ENCODE results near the gene CYB561.

CYB561 gene

DNA sequence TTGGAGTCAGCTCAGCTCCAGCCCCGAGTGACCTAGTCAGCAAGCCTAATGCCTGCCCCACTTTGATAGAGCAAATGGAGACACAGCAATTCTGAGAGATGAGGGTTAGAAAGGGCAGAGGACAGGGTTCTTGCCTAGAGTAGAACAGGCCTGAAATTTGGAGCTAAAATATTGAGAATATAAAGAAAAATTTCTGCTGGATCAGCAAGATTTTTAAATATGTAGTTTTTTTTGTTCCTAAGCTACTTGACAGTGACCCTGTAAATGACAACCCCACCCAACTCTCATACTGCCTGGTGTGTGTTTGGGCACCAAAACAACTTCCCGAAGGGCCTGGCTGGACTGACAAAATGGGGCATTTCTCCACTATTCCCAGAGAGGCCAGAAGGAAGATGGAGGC is 26.7 kb downstream of the CYB561 start:
- H3K4me1 ChIP-seq (ENCODE audit: insufficient read depth, low read length): peaks cover 5% of the 10 kb centered on the region; the same call in 1 of the 2 replicates
- H3K36me3 ChIP-seq (ENCODE audit: insufficient read depth, low read length): 0 out of 2 replicates have a peak, but pooled peaks cover 3% of the 10 kb centered on the region
- H3K9ac ChIP-seq (ENCODE audit: low read depth, low read length): no peak overlapping the region
- WGBS: 91% methylated on average over 2 of the region's 2 CpGs
- H3K4me3 ChIP-seq (ENCODE audit: low read length): no peak overlapping the region
- H3K27ac ChIP-seq (ENCODE audit: low read depth, low read length): no peak overlapping the region
- H3K27me3 ChIP-seq (ENCODE audit: insufficient read depth, low read length): no peaks in the 10 kb centered on the region
- no peaks in the 10 kb centered on the region for H3K9me3 ChIP-seq (ENCODE audit: insufficient read depth, low read depth, low read length)

DNA sequence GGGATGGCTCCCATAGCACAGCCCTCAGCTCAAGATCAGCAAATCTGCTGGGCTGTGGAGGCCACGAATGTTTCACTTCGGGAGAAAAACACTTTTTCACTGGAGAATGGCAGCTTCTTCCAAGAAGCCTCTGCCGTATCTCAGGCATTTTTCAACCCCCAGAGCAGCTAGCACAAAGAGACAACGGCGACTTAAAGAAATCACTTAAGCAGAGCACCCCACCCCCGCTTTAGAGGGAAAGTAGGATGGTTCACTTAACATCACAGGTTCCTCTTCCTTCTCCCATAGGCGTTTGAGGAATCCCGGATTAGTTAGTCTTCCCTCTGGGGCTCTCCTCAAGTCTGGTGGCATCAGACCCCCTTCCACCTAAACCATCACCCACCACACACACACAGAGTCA is 27.6 kb downstream of the CYB561 start:
- H3K36me3 ChIP-seq (ENCODE audit: insufficient read depth, low read length): peaks cover 5% of the 10 kb centered on the region; the same call in 1 of the 2 replicates
- H3K9me3 ChIP-seq (ENCODE audit: insufficient read depth, low read depth, low read length): no peaks in the 10 kb centered on the region
- H3K4me3 ChIP-seq (ENCODE audit: low read length): no peak overlapping the region
- H3K4me1 ChIP-seq (ENCODE audit: insufficient read depth, low read length): peaks cover 5% of the 10 kb centered on the region; the same call in 1 of the 2 replicates
- WGBS: 83% methylated on average over 8 of the region's 8 CpGs
- no peak overlapping the region for H3K27ac ChIP-seq (ENCODE audit: low read depth, low read length)
- no peak overlapping the region for H3K9ac ChIP-seq (ENCODE audit: low read depth, low read length)
- H3K27me3 ChIP-seq (ENCODE audit: insufficient read depth, low read length): no peaks in the 10 kb centered on the region

DNA sequence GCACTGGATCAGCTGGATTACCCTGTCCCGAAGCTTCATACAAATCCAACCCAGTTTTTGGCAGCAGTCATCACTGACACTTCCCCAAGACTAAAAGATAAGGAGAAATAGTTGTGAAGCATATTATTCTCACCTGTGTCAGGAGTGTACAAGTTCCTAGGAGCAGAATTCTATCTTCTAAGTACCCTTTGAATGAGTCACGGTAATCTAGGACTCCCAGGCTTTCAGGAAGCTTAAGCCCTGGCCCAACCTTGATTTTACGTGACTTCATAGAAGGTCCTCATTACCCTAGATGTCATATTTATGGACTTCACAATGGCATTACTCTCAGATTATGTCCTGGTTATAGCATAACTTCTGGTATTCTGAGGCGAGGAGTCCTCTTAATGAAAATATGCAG is 31.9 kb downstream of the CYB561 start:
- WGBS: 94% methylated on average over 4 of the region's 4 CpGs
- Histone ChIP-seq H3K27me3 (ENCODE audit: insufficient read depth, low read length) (no peaks in the 10 kb centered on the region), H3K36me3 (ENCODE audit: insufficient read depth, low read length) (peaks cover 3% of the 10 kb centered on the region; the same call in 1 of the 2 replicates), H3K4me1 (ENCODE audit: insufficient read depth, low read length) (peaks cover 5% of the 10 kb centered on the region; the same call in 1 of the 2 replicates), H3K27ac (ENCODE audit: low read depth, low read length) (no peak overlapping the region), H3K9me3 (ENCODE audit: insufficient read depth, low read depth, low read length) (no peaks in the 10 kb centered on the region), H3K9ac (ENCODE audit: low read depth, low read length) (no peak overlapping the region), H3K4me3 (ENCODE audit: low read length) (no peak overlapping the region)

DNA sequence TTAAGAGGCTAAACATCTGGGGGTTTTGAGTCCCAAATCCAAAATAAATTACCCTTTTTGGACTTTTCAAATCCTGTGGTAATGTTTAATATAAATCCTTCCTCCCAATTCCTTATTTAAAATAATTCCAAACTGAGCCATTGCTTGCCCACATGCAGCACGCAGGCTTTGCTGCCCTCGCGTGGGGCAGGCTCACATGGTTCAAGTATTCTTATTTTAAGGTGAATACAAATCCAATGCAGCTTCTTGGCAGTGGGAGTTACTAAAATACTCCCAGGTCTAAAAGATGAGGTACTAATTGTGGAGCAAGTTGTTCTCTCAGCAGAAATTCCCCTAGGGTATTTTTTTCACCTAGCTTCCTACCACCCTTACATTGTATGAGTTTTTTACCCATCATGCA is 33.0 kb downstream of the CYB561 start:
- WGBS: 92% methylated on average over 3 of the region's 3 CpGs

DNA sequence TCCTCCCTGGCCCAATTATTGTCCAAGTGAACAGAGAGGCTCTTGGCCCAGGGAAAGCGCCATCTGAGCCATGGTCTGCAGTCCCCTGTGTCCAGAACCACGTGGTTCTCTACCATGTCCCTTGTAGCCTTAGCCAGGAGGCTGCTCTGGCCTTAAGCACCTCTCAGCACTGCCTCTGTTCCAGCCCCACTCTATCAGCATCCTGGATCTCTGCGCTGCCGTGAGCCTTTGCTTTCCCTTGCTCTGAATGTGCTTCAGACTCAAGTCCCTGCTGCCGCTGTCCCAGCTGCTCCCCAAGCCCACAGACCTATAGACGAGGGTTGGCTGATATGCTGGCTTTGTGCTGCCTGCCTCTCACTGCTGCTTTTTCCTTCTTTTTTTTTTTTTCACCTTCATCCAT is 33.9 kb downstream of the CYB561 start:
- Histone ChIP-seq H3K9ac (ENCODE audit: low read depth, low read length) (no peak overlapping the region), H3K27ac (ENCODE audit: low read depth, low read length) (no peak overlapping the region), H3K36me3 (ENCODE audit: insufficient read depth, low read length) (peaks cover 3% of the 10 kb centered on the region; the same call in 1 of the 2 replicates), H3K27me3 (ENCODE audit: insufficient read depth, low read length) (no peaks in the 10 kb centered on the region), H3K4me3 (ENCODE audit: low read length) (no peak overlapping the region), H3K9me3 (ENCODE audit: insufficient read depth, low read depth, low read length) (no peaks in the 10 kb centered on the region), H3K4me1 (ENCODE audit: insufficient read depth, low read length) (no peaks in the 10 kb centered on the region)
- 91% methylated on average over 6 of the region's 6 CpGs for WGBS

More for the DNA sequence above, 33.0 kb downstream of the CYB561 start:
- Histone ChIP-seq H3K27ac (ENCODE audit: low read depth, low read length) (no peak overlapping the region), H3K9me3 (ENCODE audit: insufficient read depth, low read depth, low read length) (no peaks in the 10 kb centered on the region), H3K4me1 (ENCODE audit: insufficient read depth, low read length) (no peaks in the 10 kb centered on the region), H3K9ac (ENCODE audit: low read depth, low read length) (no peak overlapping the region), H3K36me3 (ENCODE audit: insufficient read depth, low read length) (peaks cover 3% of the 10 kb centered on the region; the same call in 1 of the 2 replicates), H3K27me3 (ENCODE audit: insufficient read depth, low read length) (no peaks in the 10 kb centered on the region), H3K4me3 (ENCODE audit: low read length) (no peak overlapping the region)

DNA sequence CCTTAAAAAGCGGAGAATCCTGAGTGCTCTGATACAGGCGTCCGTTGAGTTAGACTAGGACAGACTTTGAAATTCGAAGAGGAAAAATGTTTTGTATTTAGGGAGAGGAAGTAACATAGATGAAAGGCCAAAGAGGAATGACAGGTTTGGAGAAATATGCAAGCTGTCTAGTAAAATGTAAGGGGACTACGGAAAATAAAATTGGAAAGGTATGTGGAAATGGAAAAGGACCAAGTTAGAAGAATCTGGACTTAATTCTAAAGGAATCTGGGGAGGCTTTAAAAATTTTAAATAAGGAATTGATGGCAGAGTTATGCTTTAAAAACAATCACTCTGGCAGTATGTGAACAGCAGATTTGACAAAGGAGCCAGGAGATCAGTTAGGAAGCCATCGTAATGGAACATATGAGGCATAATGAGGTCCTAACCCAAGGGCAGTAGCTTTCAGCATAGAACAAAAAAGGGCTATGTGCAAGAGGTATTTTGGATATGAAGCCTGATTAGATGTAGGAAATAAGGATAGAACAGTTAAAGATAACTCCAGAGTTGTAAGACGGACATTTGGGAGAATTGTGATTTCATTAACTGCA is 38.3 kb downstream of the CYB561 start:
- H3K27ac ChIP-seq (ENCODE audit: low read depth, low read length): no peak overlapping the region

DNA sequence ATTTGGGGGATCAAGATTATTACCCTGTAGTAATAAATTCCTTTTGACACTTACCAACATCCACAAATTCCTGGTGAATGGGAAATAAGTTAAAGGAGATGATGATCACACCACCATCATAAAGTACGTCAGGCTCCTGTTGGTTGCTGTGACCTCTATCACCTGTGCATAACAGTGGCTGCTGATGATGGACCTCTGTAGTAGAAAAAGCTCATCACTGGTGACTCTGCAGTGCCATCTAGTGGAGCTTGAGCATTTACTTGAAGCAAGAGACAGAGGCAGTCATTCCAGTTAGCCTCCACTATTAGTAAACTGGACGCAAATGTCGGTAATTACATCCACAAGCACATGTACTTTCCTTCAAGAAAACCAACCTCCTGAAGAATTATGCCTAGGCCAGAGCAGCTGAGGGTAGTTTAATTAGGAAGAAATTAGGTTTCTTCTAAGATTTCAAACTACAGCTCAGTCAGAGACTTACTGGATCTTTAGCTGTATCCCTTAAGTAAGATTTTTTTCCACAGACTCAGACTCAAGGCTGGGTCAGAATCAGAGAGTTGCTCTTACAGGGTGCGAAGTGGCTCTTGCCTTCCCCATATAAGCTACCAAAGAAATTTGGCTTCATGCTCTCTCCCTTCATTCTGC is 39.3 kb downstream of the CYB561 start:
- Histone ChIP-seq H3K27me3 (ENCODE audit: insufficient read depth, low read length) (no peaks in the 10 kb centered on the region), H3K4me3 (ENCODE audit: low read length) (no peak overlapping the region), H3K36me3 (ENCODE audit: insufficient read depth, low read length) (no peaks in the 10 kb centered on the region), H3K9ac (ENCODE audit: low read depth, low read length) (no peak overlapping the region), H3K9me3 (ENCODE audit: insufficient read depth, low read depth, low read length) (no peaks in the 10 kb centered on the region), H3K4me1 (ENCODE audit: insufficient read depth, low read length) (no peaks in the 10 kb centered on the region), H3K27ac (ENCODE audit: low read depth, low read length) (no peak overlapping the region)
- 40% methylated on average over 4 of the region's 4 CpGs for whole genome bisulfite sequencing

More for the DNA sequence above, 38.3 kb downstream of the CYB561 start:
- Histone ChIP-seq H3K27me3 (ENCODE audit: insufficient read depth, low read length) (no peaks in the 10 kb centered on the region), H3K36me3 (ENCODE audit: insufficient read depth, low read length) (no peaks in the 10 kb centered on the region), H3K4me1 (ENCODE audit: insufficient read depth, low read length) (no peaks in the 10 kb centered on the region), H3K4me3 (ENCODE audit: low read length) (no peak overlapping the region), H3K9me3 (ENCODE audit: insufficient read depth, low read depth, low read length) (no peaks in the 10 kb centered on the region), H3K9ac (ENCODE audit: low read depth, low read length) (no peak overlapping the region)
- WGBS: 92% methylated on average over 7 of the region's 7 CpGs

DNA sequence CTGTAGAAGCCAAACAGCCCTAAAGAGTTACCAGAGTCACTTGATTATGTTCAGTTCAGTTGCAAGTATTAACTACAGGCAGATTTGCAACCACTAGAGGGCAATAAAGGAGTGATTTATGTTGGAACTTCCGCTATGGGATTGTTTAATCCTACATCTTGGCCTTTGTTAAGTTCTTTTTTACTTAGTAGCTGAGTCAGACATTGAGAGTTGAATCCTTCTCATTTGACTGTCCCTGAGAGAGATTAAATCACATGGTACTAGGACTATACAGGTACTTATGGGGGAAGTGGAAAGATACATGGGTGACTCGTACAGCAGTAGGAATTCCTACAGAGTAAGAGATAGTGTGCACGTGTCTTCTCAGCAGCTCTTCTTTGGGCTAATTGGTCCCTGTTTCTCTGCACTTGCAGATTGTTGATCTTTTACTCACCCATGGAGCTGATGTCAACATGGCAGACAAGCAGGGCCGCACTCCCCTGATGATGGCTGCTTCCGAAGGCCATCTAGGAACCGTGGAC is 40.3 kb downstream of the CYB561 start:
- no peak overlapping the region for H3K4me3 ChIP-seq (ENCODE audit: low read length)
- no peak overlapping the region for H3K27ac ChIP-seq (ENCODE audit: low read depth, low read length)
- no peaks in the 10 kb centered on the region for H3K9me3 ChIP-seq (ENCODE audit: insufficient read depth, low read depth, low read length)
- H3K27me3 ChIP-seq (ENCODE audit: insufficient read depth, low read length): no peaks in the 10 kb centered on the region
- no peaks in the 10 kb centered on the region for H3K36me3 ChIP-seq (ENCODE audit: insufficient read depth, low read length)
- WGBS: 90% methylated on average over 6 of the region's 6 CpGs
- H3K4me1 ChIP-seq (ENCODE audit: insufficient read depth, low read length): no peaks in the 10 kb centered on the region
- H3K9ac ChIP-seq (ENCODE audit: low read depth, low read length): no peak overlapping the region

DNA sequence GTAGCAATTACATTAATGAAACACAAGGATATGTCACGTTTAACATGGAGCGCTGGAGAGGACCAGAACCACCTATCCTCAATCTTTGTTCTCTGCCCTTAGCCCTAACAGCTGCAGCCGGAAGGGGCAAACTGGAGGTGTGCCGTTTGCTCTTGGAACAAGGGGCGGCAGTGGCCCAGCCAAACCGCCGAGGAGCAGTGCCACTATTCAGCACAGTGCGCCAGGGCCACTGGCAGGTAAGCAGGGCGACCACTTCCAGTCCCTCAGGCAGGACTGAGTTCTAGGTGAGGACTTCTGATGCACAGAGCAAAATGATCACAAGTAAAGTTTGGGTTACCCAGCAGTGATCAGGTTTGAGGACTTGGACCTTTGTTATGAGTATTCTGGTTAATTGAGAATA is 41.1 kb downstream of the CYB561 start:
- no peaks in the 10 kb centered on the region for H3K4me1 ChIP-seq (ENCODE audit: insufficient read depth, low read length)
- no peaks in the 10 kb centered on the region for H3K9me3 ChIP-seq (ENCODE audit: insufficient read depth, low read depth, low read length)
- H3K36me3 ChIP-seq (ENCODE audit: insufficient read depth, low read length): no peaks in the 10 kb centered on the region
- WGBS: 93% methylated on average over 9 of the region's 9 CpGs
- H3K9ac ChIP-seq (ENCODE audit: low read depth, low read length): no peak overlapping the region
- H3K4me3 ChIP-seq (ENCODE audit: low read length): no peak overlapping the region
- no peaks in the 10 kb centered on the region for H3K27me3 ChIP-seq (ENCODE audit: insufficient read depth, low read length)
- H3K27ac ChIP-seq (ENCODE audit: low read depth, low read length): no peak overlapping the region

DNA sequence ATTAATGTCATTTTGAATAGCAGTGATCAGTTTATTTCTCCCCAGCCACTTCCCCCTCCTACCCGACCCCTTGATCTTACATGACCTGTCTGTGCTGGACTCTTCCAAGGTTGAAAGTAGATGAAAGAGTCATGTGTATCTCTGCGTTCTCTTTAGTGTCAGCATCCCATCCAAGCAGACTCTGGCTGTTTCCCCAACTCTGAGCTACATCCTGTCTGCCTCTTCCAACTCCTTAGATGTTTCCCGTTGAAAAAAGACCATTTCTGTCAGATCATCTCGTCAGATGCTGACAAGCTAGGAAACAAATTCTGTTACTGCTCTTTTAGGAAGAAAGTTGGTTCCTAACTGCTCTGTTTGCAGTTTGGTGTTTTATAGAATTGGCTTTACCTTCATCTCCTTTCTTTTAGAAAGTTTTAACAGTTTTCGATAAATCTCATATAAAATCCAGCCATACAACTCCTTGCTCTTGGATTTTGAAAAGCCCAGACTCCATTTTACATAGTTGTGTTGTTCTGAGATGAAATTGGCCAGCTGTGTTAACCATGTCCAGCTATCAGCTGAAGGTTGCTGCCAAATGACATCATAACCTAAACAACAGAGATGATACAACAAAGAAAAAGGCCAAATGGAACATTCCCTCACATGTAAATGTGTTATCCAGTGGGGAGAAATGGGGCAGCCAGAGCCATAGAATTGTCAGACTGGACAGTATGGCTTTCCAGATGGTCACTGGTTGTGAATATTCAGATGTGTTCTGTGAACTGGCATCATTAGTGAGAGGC is 43.5 kb downstream of the CYB561 start:
- Histone ChIP-seq H3K9me3 (ENCODE audit: insufficient read depth, low read depth, low read length) (no peaks in the 10 kb centered on the region), H3K27ac (ENCODE audit: low read depth, low read length) (no peak overlapping the region), H3K4me3 (ENCODE audit: low read length) (no peak overlapping the region), H3K9ac (ENCODE audit: low read depth, low read length) (no peak overlapping the region), H3K36me3 (ENCODE audit: insufficient read depth, low read length) (no peaks in the 10 kb centered on the region), H3K27me3 (ENCODE audit: insufficient read depth, low read length) (no peaks in the 10 kb centered on the region), H3K4me1 (ENCODE audit: insufficient read depth, low read length) (no peaks in the 10 kb centered on the region)
- WGBS: 88% methylated on average over 4 of the region's 5 CpGs

DNA sequence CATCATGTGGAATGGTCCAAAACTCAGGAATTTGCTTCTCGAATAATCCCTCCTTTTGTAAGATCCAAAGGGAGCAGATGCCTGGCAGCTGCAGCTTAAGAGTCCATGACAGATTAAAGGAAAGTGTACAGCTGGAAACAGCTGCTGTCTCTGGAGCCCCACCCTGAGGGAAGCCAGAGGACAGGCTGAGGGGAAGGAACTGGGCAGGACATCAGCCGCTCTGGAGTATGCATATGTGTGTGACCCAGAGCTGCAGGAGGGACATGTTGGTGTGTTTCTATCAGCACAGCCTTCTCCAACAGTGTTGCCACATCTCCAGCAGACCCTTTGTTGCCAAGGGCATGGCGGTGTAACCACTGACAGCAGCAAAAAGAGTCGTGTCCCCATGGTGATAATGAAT is 46.2 kb downstream of the CYB561 start:
- Histone ChIP-seq H3K36me3 (ENCODE audit: insufficient read depth, low read length) (no peaks in the 10 kb centered on the region), H3K4me1 (ENCODE audit: insufficient read depth, low read length) (no peaks in the 10 kb centered on the region), H3K27ac (ENCODE audit: low read depth, low read length) (no peak overlapping the region), H3K27me3 (ENCODE audit: insufficient read depth, low read length) (no peaks in the 10 kb centered on the region), H3K9ac (ENCODE audit: low read depth, low read length) (no peak overlapping the region), H3K4me3 (ENCODE audit: low read length) (no peak overlapping the region), H3K9me3 (ENCODE audit: insufficient read depth, low read depth, low read length) (no peaks in the 10 kb centered on the region)
- WGBS: 90% methylated on average over 4 of the region's 4 CpGs
